HFFc6 (cell line): ENCODE results near the gene GPR3. TPM values are rescaled to one million over a fixed set of nuclear protein-coding genes. Genes with fewer than 3 reads are reported as not detected.

Experiments used
- DNase-seq: peaks from one replicate; pipeline ENCODE4 v3.0.0-alpha.2; 2018
- H3K27ac Mint-ChIP-seq: 2 replicates; pipeline ENCODE4 v1.8.0; 2020; ENCODE audit warnings: mild to moderate bottlenecking, mixed read lengths
- H3K27me3 Mint-ChIP-seq: 2 replicates; pipeline ENCODE4 v1.8.0; 2021; ENCODE audit warnings: mild to moderate bottlenecking, moderate library complexity, mixed read lengths; ENCODE audit not compliant: insufficient read depth
- H3K36me3 Mint-ChIP-seq: 2 replicates; pipeline ENCODE4 v1.8.0; 2021; ENCODE audit warnings: low read depth, mixed read lengths
- H3K4me1 Mint-ChIP-seq: 2 replicates; pipeline ENCODE4 v1.8.0; 2020; ENCODE audit warnings: low read depth, mixed read lengths
- H3K4me3 Mint-ChIP-seq: 2 replicates; pipeline ENCODE4 v1.8.0; 2020; ENCODE audit warnings: mild to moderate bottlenecking, moderate library complexity, mixed read lengths
- H3K9me3 Mint-ChIP-seq: 2 replicates; pipeline ENCODE4 v1.8.0; 2020; ENCODE audit warnings: mild to moderate bottlenecking, mixed read lengths
- CTCF ChIP-seq: fragments of 200-600 bp; sonication (generic); IDR thresholded peaks from 2 replicates; pipeline ENCODE4 v1.5.0; 2021; ENCODE audit warnings: antibody characterized with exemption, mild to moderate bottlenecking
- total RNA-seq, 6 experiments: library from RNA; stranded (reverse); fragmentation: NEBNext Ultra II Directional; extraction: Animal tissue kit (Norgen Biotek cat#: 25700); gene quantifications; 2 replicates in 1 of 6; 3 replicates in 5 of 6; pipeline ENCODE4 v1.2.3, GENCODE V29; 2021

Gene GPR3
- total RNA-seq, 6 experiments from 2014 or later, result 2.3 to 3.3 (median 2.9) TPM

DNA sequence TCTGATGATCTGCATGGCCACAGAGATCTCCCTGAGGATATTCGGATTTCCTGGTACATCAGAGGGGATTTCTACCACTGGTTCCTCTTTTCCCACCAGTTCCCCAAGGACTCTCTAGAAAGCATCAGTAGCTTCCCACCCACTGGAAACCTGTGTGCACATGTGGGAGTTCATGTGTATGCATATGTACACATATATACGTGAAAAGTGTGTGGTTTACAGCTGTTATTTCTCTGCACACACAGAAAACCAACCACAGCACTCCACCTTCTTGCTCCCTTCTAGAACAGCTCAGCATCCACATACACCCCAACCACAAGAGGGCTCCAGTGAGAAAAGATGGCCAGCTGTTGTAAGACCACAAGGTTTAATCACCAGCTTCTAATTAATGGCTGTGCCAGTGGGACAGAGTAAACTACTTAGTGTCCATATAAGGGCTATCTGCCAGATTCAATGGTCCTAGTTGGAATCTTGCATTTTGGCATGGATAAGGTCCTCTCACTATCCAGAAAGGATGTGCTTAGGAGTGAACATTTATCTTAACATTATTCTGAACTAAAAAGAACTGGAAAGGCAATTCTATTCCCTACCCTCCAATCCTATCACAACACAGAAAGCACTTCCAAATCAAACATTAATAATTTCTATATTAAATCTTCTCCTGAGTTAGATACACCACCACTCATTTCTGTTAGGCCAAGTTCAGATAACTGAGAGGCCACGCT lies 24.1 kb downstream of the GPR3 start:
- H3K9me3 Mint-ChIP-seq, result no peaks in the 10 kb centered on the region
- peaks cover 41% of the 10 kb centered on the region for H3K36me3 Mint-ChIP-seq
- H3K4me3 Mint-ChIP-seq, result no peak overlapping the region
- H3K27me3 Mint-ChIP-seq, result no peaks in the 10 kb centered on the region
- H3K4me1 Mint-ChIP-seq, result peaks cover 34% of the 10 kb centered on the region
- peak; percentile 86 for TF ChIP-seq CTCF
- H3K27ac Mint-ChIP-seq, result no peak overlapping the region
- peak; percentile 74 for DNase-seq

DNA sequence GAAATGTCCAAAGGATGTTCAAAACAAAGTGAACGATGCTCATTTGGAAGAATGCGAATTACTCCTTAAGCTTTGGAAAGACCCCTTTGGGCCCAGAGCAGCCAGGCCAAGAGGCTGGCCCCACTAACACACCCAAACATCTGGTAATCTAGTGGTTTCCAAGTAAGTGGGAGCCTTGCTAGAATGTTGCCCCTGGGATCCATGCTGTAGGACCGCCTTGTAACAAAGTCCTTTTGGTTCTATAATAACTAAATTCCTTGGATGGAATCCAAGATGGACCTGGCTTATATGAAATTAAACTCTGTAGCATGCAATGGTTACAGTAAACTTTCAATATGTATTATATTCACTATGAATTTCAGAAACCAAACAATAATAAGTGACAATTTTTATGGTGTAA lies 25.3 kb downstream of the GPR3 start:
- Mint-ChIP-seq H3K9me3 (no peaks in the 10 kb centered on the region), H3K27ac (peak overlapping the region; percentile 97), H3K27me3 (no peaks in the 10 kb centered on the region), H3K4me3 (no peak overlapping the region; the same call in 1 of the 2 replicates), H3K36me3 (peaks cover 41% of the 10 kb centered on the region), H3K4me1 (peaks cover 34% of the 10 kb centered on the region)
- no peak for TF ChIP-seq CTCF
- DNase-seq, result no peak

- Mint-ChIP-seq H3K27ac (peak overlapping the region; percentile 97), H3K4me3 (peak overlapping the region; percentile 72), H3K27me3 (no peaks in the 10 kb centered on the region), H3K9me3 (no peaks in the 10 kb centered on the region), H3K36me3 (peaks cover 33% of the 10 kb centered on the region), H3K4me1 (peaks cover 34% of the 10 kb centered on the region)
- DNase-seq, result peak; percentile 87
- no peak for TF ChIP-seq CTCF
Observed at GRCh38 chr1:27418326-27419185, 26.1 kb downstream of the GPR3 start.

GRCh38 chr1:27423709-27424108 lies 31.3 kb downstream of the GPR3 start:
- H3K27ac Mint-ChIP-seq, result no peak overlapping the region
- no peaks in the 10 kb centered on the region for H3K9me3 Mint-ChIP-seq

GRCh38 chr1:27427329-27427728 lies 34.9 kb downstream of the GPR3 start:
- TF ChIP-seq CTCF, result no peak
- no peaks in the 10 kb centered on the region for H3K27me3 Mint-ChIP-seq
- H3K27ac Mint-ChIP-seq, result peak overlapping the region; percentile 89
- peaks cover 36% of the 10 kb centered on the region for H3K4me1 Mint-ChIP-seq
- H3K9me3 Mint-ChIP-seq, result no peaks in the 10 kb centered on the region
- H3K36me3 Mint-ChIP-seq, result no peaks in the 10 kb centered on the region
- DNase-seq, result no peak
- no peak overlapping the region for H3K4me3 Mint-ChIP-seq

More at GRCh38 chr1:27423709-27424108, 31.3 kb downstream of the GPR3 start:
- no peak for DNase-seq
- no peak overlapping the region for H3K4me3 Mint-ChIP-seq
- peaks cover 25% of the 10 kb centered on the region for H3K4me1 Mint-ChIP-seq
- H3K27me3 Mint-ChIP-seq, result no peaks in the 10 kb centered on the region
- TF ChIP-seq CTCF, result no peak
- no peaks in the 10 kb centered on the region; the same call in 1 of the 2 replicates for H3K36me3 Mint-ChIP-seq
